Measurements from ENCODE around the gene STRIP2.

STRIP2 gene

DNA sequence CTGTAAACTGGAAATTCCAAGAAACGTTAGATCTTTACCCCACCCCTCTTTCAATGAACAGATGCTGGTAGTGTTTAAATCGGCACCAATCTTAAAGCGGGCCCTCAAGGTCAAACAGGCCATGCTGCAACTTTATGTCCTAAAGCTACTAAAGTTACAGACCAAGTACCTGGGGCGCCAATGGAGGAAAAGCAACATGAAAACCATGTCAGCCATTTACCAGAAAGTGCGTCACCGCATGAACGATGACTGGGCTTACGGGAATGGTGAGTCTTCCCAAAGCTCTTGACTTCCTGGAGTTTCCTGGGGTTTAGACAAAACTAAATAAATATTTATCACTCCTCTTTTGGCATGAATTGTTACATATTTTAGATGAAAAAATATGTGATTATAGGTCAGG is 48.5 kb downstream of the STRIP2 start:
- no peak for FAIRE-seq
- no peak for DNase-seq (ENCODE audit: insufficient read length, low spot score)

DNA sequence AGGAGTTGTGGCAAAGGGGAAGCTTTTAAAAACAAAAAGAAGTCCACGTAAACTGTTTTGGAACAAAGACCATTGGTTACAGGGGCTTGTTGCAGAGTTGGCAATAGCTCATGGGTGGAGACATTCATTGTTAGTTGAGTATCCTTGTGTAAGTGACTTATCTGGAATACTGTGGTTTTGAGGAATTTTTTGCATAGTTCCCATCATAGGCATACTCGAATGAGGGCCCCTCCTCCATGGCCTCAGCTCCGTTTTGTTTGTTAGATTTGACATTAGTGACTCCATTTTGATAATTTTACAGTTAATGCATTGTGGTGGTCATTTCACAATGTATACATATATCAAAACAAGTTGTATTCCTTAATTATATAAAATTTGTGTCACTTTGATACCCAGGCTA is 55.3 kb downstream of the STRIP2 start:
- peak; percentile 31 for DNase-seq (ENCODE audit: insufficient read length, low spot score)
- FAIRE-seq = no peak

DNA sequence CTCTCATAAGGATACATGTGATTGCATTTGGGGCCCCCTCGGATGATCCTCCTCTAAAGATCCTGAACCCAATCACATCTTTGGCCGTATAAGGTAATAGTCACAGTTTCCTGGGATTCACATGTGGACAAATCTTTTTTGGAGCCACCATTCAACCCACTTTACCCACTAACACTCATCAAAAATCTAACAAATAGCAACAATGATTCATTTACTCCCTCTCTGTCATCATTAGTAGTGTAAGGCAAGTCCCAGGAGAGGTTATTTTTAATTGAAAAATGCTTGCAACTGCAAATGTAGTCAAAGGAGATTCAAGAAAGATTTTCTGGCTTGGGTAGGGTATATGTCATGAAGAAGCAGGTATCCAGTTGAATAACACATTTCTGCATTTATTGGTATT is 58.2 kb downstream of the STRIP2 start:
- DNase-seq (ENCODE audit: insufficient read length, low spot score) (no peak), FAIRE-seq (no peak)

DNA sequence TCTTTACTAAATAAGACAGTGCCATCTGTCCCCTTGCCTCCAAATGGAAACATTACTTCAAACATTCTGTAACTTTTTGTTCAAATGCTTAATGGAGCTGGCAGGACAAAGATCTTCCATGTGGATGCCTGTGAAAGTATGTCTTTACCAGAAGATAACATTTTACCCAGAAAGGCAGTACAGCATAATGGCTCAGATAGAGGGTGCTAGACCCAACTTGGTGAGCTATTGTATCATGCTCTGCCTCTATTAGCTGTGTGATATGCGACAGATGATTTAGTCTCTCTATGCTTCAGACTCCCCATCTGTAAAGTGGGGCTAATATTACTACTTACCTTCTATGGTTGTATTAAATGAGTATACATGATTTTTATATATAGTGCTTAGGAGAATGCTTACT is 59.3 kb downstream of the STRIP2 start:
- DNase-seq (ENCODE audit: insufficient read length, low spot score) (no peak), FAIRE-seq (no peak)

DNA sequence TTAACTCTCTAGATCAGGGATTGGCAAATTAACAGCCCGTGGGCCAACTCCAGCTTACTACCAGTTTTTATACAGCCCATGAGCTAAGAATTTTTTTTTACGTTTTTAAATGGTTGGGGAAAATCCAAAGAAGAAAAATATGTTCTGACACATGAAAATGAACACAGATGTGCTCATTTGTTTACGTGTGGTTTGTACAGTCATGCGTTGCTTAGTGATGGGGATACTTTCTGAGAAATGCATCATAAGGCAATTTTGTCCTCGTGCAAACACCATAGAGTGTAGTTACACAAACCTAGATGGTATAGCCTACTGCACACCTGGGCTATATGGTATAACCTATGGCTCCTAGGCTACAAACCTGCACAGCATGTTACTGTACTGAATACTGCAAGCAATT is 59.8 kb downstream of the STRIP2 start:
- DNase-seq (ENCODE audit: insufficient read length, low spot score) = no peak
- no peak for FAIRE-seq

DNA sequence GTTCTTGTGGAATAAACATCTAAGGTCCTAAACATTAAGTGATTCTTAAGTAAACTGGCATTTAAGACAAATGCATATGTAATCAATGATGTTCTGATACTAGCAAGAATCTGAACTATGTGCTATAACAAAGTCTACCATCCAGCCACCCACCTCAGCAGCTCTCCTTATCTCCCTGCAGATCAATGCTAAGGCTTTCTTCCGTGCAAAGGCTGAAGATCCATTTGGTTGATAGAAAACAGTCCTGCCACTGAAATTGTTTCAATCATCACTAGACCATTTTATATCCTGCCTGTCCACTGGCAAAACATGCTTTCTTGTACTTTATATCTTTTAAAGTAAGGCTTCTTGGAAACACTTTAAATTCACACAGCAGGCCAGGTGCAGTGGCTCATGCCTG is 61.8 kb downstream of the STRIP2 start:
- FAIRE-seq = no peak

DNA sequence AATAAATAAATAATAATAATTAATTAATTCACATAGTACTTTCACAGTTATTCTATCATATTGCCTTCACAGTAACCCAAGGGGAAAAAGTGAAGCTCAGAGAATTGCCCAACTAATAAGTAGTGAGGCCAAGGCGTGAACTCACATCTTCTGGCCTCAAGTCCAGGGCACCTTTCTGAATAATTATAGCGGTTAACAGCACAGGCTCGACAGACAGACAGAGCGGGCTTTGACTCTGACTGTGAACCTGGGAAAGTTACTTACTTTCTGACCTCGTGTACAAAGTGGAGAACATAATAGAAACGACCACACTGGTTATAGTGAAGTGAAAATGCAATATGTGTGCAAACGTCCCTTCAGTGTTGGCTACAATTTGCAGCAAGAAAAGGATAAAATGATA is 62.4 kb downstream of the STRIP2 start:
- no peak for FAIRE-seq

More for the DNA sequence above, 61.8 kb downstream of the STRIP2 start:
- DNase-seq (ENCODE audit: insufficient read length, low spot score) = no peak

DNA sequence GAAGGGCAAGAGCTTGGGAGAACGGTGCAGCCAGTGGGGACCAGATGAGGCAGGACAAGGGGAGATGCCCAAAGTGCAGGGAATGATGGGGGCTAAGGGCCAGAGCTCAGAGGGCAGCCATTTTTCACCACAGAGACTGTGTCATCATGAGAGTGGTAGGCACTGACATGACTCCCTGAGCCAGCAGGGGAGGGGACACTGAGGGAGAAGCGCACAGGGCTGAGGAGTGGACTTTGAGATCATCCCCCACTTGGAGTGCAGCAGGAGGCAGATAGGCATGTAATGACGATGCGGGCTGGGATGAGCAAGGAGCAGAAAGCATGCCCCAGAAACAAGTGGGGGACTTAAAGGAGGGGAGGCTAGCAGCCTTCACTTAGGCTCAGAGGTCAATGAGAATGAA is 62.9 kb downstream of the STRIP2 start:
- no peak for FAIRE-seq
- no peak for DNase-seq (ENCODE audit: insufficient read length, low spot score)

More for the DNA sequence above, 62.4 kb downstream of the STRIP2 start:
- DNase-seq (ENCODE audit: insufficient read length, low spot score) = no peak

DNA sequence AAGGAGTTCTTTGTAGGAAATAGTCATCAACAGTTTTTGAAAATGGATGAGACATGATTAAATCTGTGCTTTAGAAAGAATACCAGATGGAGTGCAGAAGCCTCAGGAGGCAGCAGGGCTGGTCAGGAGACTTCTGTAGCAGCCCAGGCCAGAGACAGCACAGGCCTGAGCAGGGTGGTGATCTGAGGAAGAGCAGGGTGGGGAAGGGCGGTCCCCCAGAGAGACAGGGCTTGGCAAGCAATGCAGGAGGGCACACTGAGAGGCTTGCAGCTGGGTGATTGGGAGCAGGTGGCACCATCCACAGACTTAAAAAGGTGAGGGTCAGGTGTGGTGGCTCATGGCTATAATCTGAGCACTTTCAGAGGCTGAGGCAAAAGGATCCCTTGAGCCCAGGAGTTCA is 63.8 kb downstream of the STRIP2 start:
- DNase-seq (ENCODE audit: insufficient read length, low spot score) (no peak), FAIRE-seq (no peak)

DNA sequence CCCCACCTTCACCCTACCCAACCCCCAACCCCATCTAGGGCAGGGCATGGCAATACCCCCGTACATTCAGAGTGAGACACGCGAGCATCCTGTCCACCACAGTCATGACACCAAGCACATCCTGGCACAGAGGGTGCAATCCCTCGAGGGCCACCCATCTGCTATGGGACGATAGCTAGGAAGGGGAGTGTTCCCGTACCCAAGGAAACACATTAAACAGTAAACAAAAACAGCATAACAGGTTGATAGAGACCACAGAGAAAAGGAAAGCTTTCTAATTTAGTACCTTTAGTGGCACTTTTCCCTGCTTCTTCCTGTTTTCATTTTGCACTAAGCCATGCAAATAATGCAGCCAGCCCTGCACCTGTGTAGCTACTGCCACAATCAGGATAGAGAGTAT is 65.8 kb downstream of the STRIP2 start:
- no peak for DNase-seq (ENCODE audit: insufficient read length, low spot score)
- no peak for FAIRE-seq

DNA sequence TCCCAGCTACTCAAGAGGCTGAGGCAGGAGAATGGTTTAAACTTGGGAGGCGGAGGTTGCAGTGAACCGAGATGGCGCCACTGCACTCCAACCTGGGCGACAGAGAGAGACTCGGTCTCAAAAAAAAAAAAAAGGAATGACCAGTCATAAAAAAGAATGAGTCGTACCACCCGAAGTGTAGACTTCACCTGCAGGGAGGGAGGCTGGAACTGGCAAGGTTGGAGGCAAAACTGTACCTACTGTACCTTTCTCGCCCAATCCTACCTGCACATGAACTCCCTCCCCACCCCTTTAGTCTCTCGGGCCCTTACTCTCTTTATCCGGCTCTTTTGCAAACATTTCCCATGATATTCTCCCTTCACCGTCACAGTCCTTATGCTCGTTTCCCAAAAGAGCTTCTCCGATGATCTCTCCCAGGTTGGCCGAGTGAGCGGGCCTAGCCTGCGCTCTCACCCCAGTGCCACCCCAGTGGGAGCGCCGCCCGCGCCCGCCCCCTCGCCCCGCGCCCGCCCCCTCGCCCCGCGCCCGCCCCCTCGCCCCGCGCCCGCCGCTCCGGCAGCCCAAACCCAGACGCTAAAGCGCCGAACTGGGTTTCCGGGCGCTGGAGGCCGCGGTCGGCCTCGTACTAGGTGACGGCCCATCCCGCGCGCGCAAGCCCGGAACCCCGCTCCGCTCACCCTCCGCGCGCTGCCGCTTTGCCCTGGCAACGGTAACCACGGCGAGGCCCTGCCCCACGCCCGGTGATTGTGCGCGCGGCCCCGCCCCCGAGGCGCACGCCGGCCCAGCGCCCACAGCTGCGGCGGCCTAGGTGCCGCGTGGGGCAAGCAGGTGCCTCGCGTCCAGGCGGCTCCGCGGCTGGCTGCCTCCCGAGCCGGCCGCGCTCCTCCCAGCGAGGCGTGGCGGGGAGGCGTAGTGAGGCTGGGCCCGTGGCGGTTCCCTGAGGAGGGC is 67.8 kb downstream of the STRIP2 start, which contains the start of gene SMKR1:
Gene SMKR1, plus strand, starts transcription at position 772 of the 948 bp plus-strand sequence. CDS start 294 bp downstream, outside the sequence.
- FAIRE-seq (peak; percentile 65), DNase-seq (ENCODE audit: insufficient read length, low spot score) (peak; percentile 74)

DNA sequence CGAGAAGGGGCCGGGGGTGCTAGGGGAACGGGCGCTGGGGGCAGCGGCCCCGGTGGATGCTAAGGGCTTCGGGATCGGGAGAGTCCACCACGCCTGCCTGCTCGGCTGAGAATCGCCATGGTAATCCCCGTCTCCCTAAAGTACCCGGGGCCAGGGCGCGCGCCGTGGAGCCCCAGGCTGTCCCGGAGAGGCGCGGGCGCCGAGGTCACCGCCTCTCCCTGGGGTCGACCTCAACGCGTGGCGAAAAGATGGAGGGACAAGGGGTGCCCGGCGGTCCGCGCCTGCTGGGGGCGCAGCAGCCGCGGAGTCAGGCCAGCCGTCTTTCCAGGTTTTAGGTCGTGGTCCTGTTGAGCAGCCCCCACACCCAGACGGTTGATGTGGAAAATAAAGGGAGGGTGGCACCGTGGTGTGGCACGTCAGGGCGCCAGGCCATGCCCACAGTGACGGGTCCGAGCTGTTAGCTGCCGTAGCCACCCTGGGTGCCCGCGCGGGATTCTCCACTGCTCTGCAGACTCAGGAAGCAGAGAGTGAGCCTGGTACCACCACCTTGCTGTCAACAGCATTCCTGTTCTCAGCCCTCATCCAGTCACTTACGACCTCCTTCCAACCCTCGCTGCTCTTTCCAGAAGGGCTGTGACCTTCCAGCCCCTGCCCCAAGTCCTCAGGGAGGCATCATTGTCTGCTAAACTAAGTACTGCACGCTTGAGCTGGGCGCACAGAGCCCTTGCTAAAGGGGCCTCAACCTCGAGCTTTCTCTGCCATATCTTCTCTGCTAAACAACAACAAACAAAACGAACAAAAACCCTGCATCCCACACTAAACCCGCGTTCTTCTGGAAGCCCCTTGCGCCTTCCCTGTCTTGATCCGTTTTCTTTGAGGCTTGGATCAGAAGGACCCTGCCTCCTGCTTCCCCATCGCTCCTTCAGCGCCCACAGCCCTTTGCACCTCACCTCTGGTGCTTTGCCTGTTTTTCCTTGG is 68.8 kb downstream of the STRIP2 start:
- FAIRE-seq (no peak), DNase-seq (ENCODE audit: insufficient read length, low spot score) (no peak)

DNA sequence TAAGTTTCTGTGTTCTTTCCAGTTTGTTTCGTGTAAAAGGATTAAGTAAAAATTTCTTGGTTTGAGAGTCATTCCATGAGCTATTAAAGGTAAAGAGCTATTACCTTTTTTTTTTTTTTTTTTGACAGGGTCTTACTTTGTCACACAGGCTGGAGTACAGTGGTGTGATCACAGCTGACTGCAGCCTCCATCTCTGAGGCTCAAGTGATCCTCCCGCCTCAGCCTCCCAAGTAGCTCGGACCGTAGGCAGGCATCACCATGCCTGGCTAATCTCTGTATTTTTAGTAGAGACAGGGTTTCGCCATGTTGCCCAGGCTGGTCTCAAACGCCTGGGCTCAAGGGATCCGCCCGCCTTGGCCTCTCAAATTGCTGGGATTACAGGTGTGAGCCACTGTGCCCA is 69.5 kb downstream of the STRIP2 start:
- DNase-seq (ENCODE audit: insufficient read length, low spot score) (no peak), FAIRE-seq (no peak)

DNA sequence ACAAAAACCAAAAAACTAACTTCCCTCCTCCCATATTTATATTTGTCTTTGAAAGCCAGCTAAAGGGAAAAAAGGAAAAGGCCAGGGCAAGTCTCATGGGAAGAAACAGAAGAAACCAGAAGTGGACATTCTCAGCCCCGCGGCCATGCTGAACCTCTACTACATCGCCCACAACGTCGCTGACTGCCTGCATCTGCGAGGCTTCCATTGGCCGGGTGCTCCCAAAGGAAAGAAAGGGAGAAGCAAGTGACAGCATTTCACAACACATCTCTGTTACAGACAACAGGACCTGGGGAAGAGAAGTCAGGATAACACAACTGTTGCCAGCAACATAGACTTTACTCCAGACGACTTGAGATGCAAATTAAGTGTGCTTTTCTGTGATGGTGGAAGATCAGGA is 78.0 kb downstream of the STRIP2 start:
- no peak for FAIRE-seq
- no peak for DNase-seq (ENCODE audit: insufficient read length, low spot score)

DNA sequence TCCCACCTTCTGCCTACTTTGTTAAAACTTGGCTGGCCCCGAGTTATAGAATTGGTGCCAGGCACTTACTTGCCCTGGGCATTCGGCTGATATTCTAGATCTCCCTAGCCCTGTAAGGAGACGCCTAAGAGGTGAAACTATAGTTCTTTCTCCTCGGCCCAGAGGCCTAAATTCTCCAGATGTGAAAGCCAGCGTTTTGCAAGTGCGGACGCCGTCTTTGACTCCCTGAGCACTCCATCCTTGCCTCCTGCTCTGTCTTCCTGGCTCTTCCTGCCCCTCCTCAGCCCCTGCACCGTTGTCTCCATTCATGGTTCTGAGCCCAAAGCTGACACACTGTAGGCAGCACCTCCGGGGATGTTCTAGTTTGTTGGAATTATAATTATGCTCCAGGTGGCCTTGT is 79.3 kb downstream of the STRIP2 start:
- FAIRE-seq = no peak
- no peak for DNase-seq (ENCODE audit: insufficient read length, low spot score)

DNA sequence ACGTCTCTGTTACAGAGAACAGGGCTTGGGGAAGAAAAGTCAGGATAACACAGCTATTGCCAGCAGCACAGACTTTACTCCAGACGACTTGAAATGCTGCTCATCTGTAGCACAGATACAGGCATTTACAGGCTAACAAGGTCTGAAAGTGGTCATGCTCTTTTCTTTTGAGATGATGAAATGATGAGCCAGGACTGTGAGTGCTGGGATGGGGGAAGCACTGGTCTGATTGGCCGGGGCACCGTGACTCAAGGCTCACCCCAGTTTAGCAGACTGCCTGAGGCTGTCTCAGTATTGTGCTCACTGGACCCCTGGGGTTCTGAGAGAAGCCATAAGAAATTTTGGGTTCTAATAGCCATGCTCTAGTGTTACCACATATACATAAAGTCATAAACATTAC is 80.5 kb downstream of the STRIP2 start:
- FAIRE-seq (no peak), DNase-seq (ENCODE audit: insufficient read length, low spot score) (no peak)

DNA sequence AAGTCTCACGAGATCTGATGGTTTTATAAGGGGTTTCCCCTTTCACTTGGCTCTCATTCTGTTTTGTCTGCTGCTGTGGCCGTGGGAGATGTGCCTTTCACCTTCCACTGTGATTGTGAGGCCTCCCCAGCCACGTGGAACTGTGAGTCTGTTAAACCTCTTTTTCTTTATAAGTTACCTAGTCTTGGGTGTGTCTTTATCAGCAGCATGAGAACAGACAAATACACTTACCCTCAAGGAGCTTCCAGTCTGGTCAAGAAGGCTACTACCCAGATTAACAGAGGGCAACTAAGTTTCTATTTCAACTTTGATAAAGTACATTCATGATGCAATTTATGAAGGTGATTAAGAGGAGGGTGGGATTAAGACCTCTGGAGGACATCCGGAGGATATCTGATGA is 81.1 kb downstream of the STRIP2 start:
- FAIRE-seq = no peak

DNA sequence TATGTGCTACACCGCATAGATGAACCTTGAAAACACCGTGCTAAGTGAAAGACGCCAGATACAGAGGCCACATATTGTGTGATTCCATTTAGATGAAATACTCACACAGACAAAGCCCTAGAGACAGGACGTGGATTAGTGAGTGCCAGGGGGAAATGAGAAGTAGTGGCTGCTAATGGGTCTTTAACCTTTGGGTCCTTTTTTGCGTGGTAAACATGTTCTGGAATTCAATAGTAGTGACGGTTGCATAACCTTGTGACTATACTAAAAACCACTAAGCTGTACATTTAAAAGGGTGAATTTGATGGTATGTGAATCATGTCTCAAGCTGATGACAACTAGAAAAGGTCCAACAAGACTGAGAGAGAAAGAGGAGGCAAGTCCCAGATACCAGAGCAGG is 83.7 kb downstream of the STRIP2 start:
- DNase-seq (ENCODE audit: insufficient read length, low spot score) = no peak
- no peak for FAIRE-seq

More for the DNA sequence above, 81.1 kb downstream of the STRIP2 start:
- DNase-seq (ENCODE audit: insufficient read length, low spot score) = no peak

DNA sequence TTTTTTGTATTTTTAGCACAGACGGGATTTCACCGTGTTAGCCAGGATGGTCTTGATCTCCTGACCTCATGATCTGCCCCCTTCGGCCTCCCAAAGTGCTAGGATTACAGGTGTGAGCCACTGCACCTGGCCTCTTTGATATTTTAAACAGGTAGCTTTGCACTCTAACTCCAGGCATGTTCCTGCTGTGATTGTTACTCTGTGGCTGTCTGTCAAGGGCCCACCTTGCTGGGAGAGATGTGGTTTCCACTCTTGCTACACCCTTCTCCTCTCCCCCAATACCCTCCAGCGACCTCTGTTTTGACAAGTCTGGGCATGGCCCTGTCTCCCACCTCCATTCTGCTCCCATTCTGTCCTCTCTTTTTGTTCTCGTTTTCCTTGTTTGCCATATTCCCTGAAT is 85.2 kb downstream of the STRIP2 start:
- DNase-seq (ENCODE audit: insufficient read length, low spot score) (no peak), FAIRE-seq (no peak)

DNA sequence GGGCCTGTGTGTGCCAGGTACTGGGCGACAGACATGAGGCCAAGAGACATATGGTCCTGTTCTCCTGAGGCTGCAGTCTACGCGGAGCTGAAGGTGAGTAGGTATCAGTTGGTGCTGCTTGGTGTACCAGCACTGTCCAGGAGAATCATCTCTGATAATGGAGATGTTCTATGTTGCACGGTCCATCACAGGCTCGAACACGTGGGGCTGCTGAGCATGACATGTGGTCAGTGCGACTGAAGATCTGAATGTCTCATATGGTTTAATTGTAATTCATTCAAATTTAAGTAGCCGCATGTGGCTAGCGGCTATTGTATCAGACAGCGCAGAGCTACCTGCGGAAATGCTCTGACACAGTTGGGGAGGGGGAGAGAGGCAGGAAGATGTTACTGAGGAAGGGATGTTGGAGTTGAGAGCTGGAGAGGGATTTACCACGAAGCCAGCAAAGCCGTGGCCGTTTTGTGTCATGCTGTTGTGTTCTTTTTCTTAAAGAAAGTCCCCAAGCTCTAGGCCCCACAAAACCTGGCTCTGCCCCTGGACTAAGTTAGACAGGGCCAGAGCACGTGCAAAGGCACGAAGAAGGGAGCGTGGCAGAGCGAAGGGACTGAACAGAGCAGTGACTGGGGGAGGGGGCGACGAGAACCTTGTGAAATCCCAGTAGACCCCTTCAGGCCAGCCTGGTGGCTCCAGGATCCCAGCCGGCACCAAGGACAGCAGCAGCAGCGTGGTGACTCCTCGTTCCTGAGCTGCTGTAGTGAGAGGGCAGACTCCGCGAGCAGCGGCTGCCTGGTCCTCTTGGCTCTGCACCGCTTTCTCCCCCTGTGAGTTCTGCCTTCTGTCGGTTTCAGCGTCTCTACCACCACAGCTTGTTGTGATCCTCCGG is 88.1 kb downstream of the STRIP2 start:
- FAIRE-seq = no peak
- no peak for DNase-seq (ENCODE audit: insufficient read length, low spot score)

All from HTR-8/SVneo (cell line).